PFSK-1 (cell line): ENCODE measurements around the gene OMP.

Source experiments
- FOXP2 ChIP-seq: optimal IDR thresholded peaks from 2 replicates; pipeline ENCODE3; 2011; ENCODE audit warnings: borderline replicate concordance, control low read depth, inconsistent platforms; ENCODE audit not compliant: insufficient read depth; ENCODE audit errors: extremely low read length, extremely low read depth
- POLR2AphosphoS5 ChIP-seq: IDR thresholded peaks from 2 replicates; pipeline ENCODE4 v1.6.1; 2012; ENCODE audit warnings: low read depth, mild to moderate bottlenecking, control low read depth, low read length, moderate library complexity
- REST ChIP-seq, 2 experiments: IDR thresholded peaks; 2 replicates each; pipeline versions ENCODE4 v1.6.1 to v1.8.0; 2011 to 2012; ENCODE audit warnings: low read depth in 2 of 2, low read length in 2 of 2, control low read depth in 1 of 2, inconsistent platforms in 1 of 2, mild to moderate bottlenecking in 1 of 2, moderate library complexity in 1 of 2; ENCODE audit not compliant: insufficient read depth in 1 of 2
- SIN3A ChIP-seq: IDR thresholded peaks from 2 replicates; pipeline ENCODE4 v1.6.1; 2012; ENCODE audit warnings: mild to moderate bottlenecking, low read length, moderate library complexity, borderline replicate concordance; ENCODE audit not compliant: insufficient read depth
- TAF1 ChIP-seq: IDR thresholded peaks from 2 replicates; pipeline ENCODE4 v1.6.1; 2012; ENCODE audit warnings: low read length, control low read depth, borderline replicate concordance; ENCODE audit not compliant: insufficient read depth

OMP gene

GRCh38 chr11:77075425-77075905, 27.2 kb upstream of the OMP start:
- TF ChIP-seq SIN3A (no peak), REST (IDR thresholded peaks at IDR 0.05; ENCODE audit: insufficient read depth in 1 of 2, low read depth in 2 of 2, low read length in 2 of 2) (no peak), TAF1 (no peak), FOXP2 (no peak), POLR2AphosphoS5 (no peak)

- TF ChIP-seq REST (IDR thresholded peaks at IDR 0.05; ENCODE audit: insufficient read depth in 1 of 2, low read depth in 2 of 2, low read length in 2 of 2) (no peak), SIN3A (no peak), TAF1 (no peak), FOXP2 (no peak), POLR2AphosphoS5 (no peak)
Measured at GRCh38 chr11:77079666-77080065, 23.0 kb upstream of the OMP start.

GRCh38 chr11:77080643-77081210, 21.9 kb upstream of the OMP start:
- no peak for TF ChIP-seq FOXP2
- TF ChIP-seq TAF1, result no peak
- no peak for TF ChIP-seq SIN3A
- TF ChIP-seq REST (IDR thresholded peaks at IDR 0.05; ENCODE audit: insufficient read depth in 1 of 2, low read depth in 2 of 2, low read length in 2 of 2), result no peak
- TF ChIP-seq POLR2AphosphoS5, result no peak

- TF ChIP-seq SIN3A (no peak), TAF1 (no peak), REST (IDR thresholded peaks at IDR 0.05; ENCODE audit: insufficient read depth in 1 of 2, low read depth in 2 of 2, low read length in 2 of 2) (no peak), POLR2AphosphoS5 (no peak), FOXP2 (no peak)
Measured at GRCh38 chr11:77081381-77081851, 21.2 kb upstream of the OMP start.
